K562 (cell line): ENCODE data around the gene SPRN. TPM values are rescaled to one million over a fixed set of nuclear protein-coding genes. Genes with fewer than 3 reads are reported as not detected.

ENCODE experiments used
- ATAC-seq: fragments of 200-7000 bp; cut with Tn5 transposase; 3 replicates; pipeline ENCODE4 v1.9.1; 2020; ENCODE audit warnings: moderate library complexity
- BruUV-seq: library from RNA; stranded (reverse); fragments of 400-500 nt; replicated peaks from 2 replicates; lab custom pipeline; 2021; lab: Mats Ljungman, UMichigan
- CTCF ChIA-PET: fragments of 300-600 bp; formaldehyde crosslinking; extraction: SDS; loops from one replicate; lab custom pipeline; 2021; ENCODE audit warnings: low intra/inter-chr PET ratio; lab: Yijun Ruan, JAX
- POLR2A ChIA-PET: fragments of 300-600, 350-650 bp; sonication (Branson Sonifier 250); formaldehyde crosslinking; extraction: SDS; loops from one replicate; lab custom pipeline; 2021; ENCODE audit warnings: antibody characterized with exemption, inconsistent platforms; lab: Yijun Ruan, JAX
- DNase-seq, 4 experiments: peaks; one replicate each; pipeline versions ENCODE4 v3.0.0 to v3.0.0-alpha.2; 2011 to 2018; ENCODE audit warnings: low spot score in 3 of 4, mixed read lengths in 3 of 4; ENCODE audit errors: extremely low read depth in 1 of 4
- FAIRE-seq: peaks from 2 replicates; lab custom pipeline; 2011; peaks lifted over from hg19 to GRCh38; lab: Jason Lieb, UNC
- H2AFZ ChIP-seq: 2 replicates; pipeline ENCODE4 v1.6.0; 2011; ENCODE audit warnings: low read depth, low read length, control low read depth, inconsistent platforms
- H3K27ac ChIP-seq: fragments of 200-600 bp; 3 replicates; pipeline ENCODE4 v1.8.0; 2011; ENCODE audit warnings: low read depth, mild to moderate bottlenecking, control low read depth, inconsistent platforms, low read length, moderate library complexity, mixed read lengths; ENCODE audit errors: extremely low read depth
- H3K27me3 ChIP-seq, 2 experiments: fragments of 300-600 bp in 1 of 2; 2 replicates in 1 of 2; 3 replicates in 1 of 2; pipeline versions ENCODE4 v1.6.0 to v1.8.0; 2011; ENCODE audit warnings: inconsistent platforms in 2 of 2, low read length in 2 of 2, mild to moderate bottlenecking in 1 of 2, mixed read lengths in 1 of 2, moderate library complexity in 1 of 2; ENCODE audit not compliant: control insufficient read depth in 2 of 2, insufficient read depth in 2 of 2
- H3K36me3 ChIP-seq: fragments of 300-600 bp; 3 replicates; pipeline ENCODE4 v1.8.0; 2011; ENCODE audit warnings: mild to moderate bottlenecking, low read length, inconsistent platforms; ENCODE audit not compliant: control insufficient read depth, insufficient read depth
- H3K4me1 ChIP-seq, 2 experiments: fragments of 200-600 bp in 1 of 2; replicated peaks in 1 of 2; 2 replicates in 1 of 2; 3 replicates in 1 of 2; pipeline versions ENCODE4 v1.5.1 to v1.8.0; 2011; ENCODE audit warnings: inconsistent platforms in 2 of 2, low read length in 2 of 2, mild to moderate bottlenecking in 1 of 2, mixed read lengths in 1 of 2, moderate library complexity in 1 of 2; ENCODE audit not compliant: control insufficient read depth in 2 of 2, insufficient read depth in 2 of 2
- H3K4me2 ChIP-seq: 2 replicates; pipeline ENCODE4 v1.6.1; 2011; ENCODE audit warnings: low read length, control low read depth, inconsistent platforms, mixed read lengths; ENCODE audit not compliant: insufficient read depth
- H3K4me3 ChIP-seq: fragments of 200-600 bp; sonication (generic), shearing (Covaris generic); 2 replicates; pipeline ENCODE4 v1.5.1; 2016; ENCODE audit warnings: control low read depth, inconsistent platforms
- H3K79me2 ChIP-seq: fragments of 200-600 bp; 3 replicates; pipeline ENCODE4 v1.8.0; 2011; ENCODE audit warnings: low read length, inconsistent platforms; ENCODE audit not compliant: control insufficient read depth, insufficient read depth
- H3K9ac ChIP-seq, 2 experiments: 2 replicates each; pipeline versions ENCODE4 v1.6.0 to v1.6.1; 2011; ENCODE audit warnings: low read depth in 2 of 2, low read length in 2 of 2, control low read depth in 1 of 2, inconsistent platforms in 1 of 2, mild to moderate bottlenecking in 1 of 2, mixed read lengths in 1 of 2; ENCODE audit not compliant: insufficient read depth in 1 of 2
- H3K9me1 ChIP-seq: one replicate; pipeline ENCODE4 v1.6.0; 2011; ENCODE audit warnings: inconsistent platforms, mild to moderate bottlenecking, low read length, moderate library complexity; ENCODE audit not compliant: control insufficient read depth, insufficient read depth
- H3K9me3 ChIP-seq: replicated peaks from 2 replicates; pipeline ENCODE4 v1.5.1; 2011; ENCODE audit warnings: low read depth, low read length, inconsistent platforms; ENCODE audit not compliant: control insufficient read depth, insufficient read depth
- H4K20me1 ChIP-seq: replicated peaks from 2 replicates; pipeline ENCODE4 v1.6.1; 2011; ENCODE audit warnings: low read length, inconsistent platforms, mixed read lengths; ENCODE audit not compliant: control insufficient read depth, insufficient read depth
- CBX1 ChIP-seq: sonication (generic); IDR thresholded peaks from 2 replicates; pipeline ENCODE4 v1.6.1; 2016; ENCODE audit warnings: antibody characterized with exemption, low read depth, mild to moderate bottlenecking
- HDAC8 ChIP-seq: fragments of 450-650 bp; IDR thresholded peaks from 2 replicates; pipeline ENCODE4 v1.6.1; 2016; ENCODE audit warnings: mild to moderate bottlenecking, missing genetic modification characterization, moderate library complexity, missing compliant biosample characterization
- PHF8 ChIP-seq: fragments of 200-600 bp; sonication (generic); IDR thresholded peaks from 2 replicates; pipeline ENCODE4 v1.6.1; 2012; ENCODE audit warnings: mixed run types, mild to moderate bottlenecking, inconsistent platforms, low read length, moderate library complexity, borderline replicate concordance
- RBFOX2 ChIP-seq: fragments of 200-400 bp; formaldehyde crosslinking; IDR thresholded peaks from 2 replicates; pipeline ENCODE4 v1.6.1; 2017; ENCODE audit warnings: low read depth, mild to moderate bottlenecking, low read length, moderate library complexity
- TRIM25 ChIP-seq: fragments of 450-650 bp; IDR thresholded peaks from 2 replicates; pipeline ENCODE4 v1.7.0; 2016; ENCODE audit warnings: borderline replicate concordance
- WGBS: fragments of 100-300 bp; shearing (Covaris generic); methylation state at CpG from one replicate; pipeline ENCODE4 v1.1.6; 2016; ENCODE audit warnings: low coverage, mixed read lengths; ENCODE audit not compliant: insufficient coverage; ENCODE audit errors: missing lambda C conversion rate; 5-methylcytosine and 5-hydroxymethylcytosine counted together
- in situ Hi-C: fragments of 300-500 bp; cut with MboI; formaldehyde crosslinking; loops from 4 replicates; pipeline ENCODE4 v1.15.0; 2018; ENCODE audit warnings: inconsistent platforms, mixed read lengths
- intact Hi-C: fragments of 100-400 bp; cut with micrococcal nuclease; formaldehyde crosslinking; loops from 2 replicates; pipeline ENCODE4 v1.14.2; 2022
- polyA plus RNA-seq, 8 experiments: library from polyadenylated mRNA; depleted of rRNA in 4 of 8; stranded (reverse) in 5 of 8; unstranded in 3 of 8; fragments of >200 nt; fragmentation: Nextera tagmentation in 2 of 8; fragmentation: Illumina TruSeq in 1 of 8; extraction: Ambion mirVana in 2 of 8; extraction: Trizol in 1 of 8; gene quantifications; 2 replicates each; pipeline versions ENCODE4 v1.2.1 to v1.2.3, GENCODE V29; 2011 to 2014; ENCODE audit warnings: inconsistent platforms in 1 of 8, missing spikeins in 1 of 8
- total RNA-seq, 7 experiments: library from RNA; depleted of rRNA in 6 of 7; stranded (reverse); fragments of >200 nt in 6 of 7; fragmentation: Illumina TruSeq in 2 of 7; extraction: Trizol in 2 of 7; gene quantifications; 2 replicates each; pipeline versions ENCODE4 v1.2.1 to v1.2.3, GENCODE V29; 2011 to 2021; ENCODE audit warnings: low replicate concordance in 1 of 7

Gene SPRN
- total and polyA plus RNA-seq, 9 of the 15 experiments (the other 6 are each of a cell fraction or from before 2014, with no cell fraction given) = 0.04 TPM; not detected in 8

- POLR2A ChIA-PET = interaction anchor here (0.6 to 1.0 kb wide), 3 partner anchors 10 to 103 kb away, joined by 3 to 4 read pairs (median 3); no protein-coding TSS in a partner anchor
- ATAC-seq (no peak), FAIRE-seq (no peak)
Observed at GRCh38 chr10:133454204-133454893, 29.9 kb upstream of the SPRN start.

More at GRCh38 chr10:133454204-133454893, 29.9 kb upstream of the SPRN start:
- no peaks in the 10 kb centered on the region for H3K9me1 ChIP-seq
- intact Hi-C loops (no loop called here), in situ Hi-C loops (no loop called here)
- H3K4me2 ChIP-seq = peak overlapping the region; percentile 16; the same call in 1 of the 2 replicates
- no TSS peak for BruUV-seq
- no peaks in the 10 kb centered on the region for H3K36me3 ChIP-seq
- H3K4me3 ChIP-seq = peak overlapping the region; percentile 20; the same call in 1 of the 2 replicates
- WGBS = 2% methylated on average over 10 of the region's 10 CpGs
- no peaks in the 10 kb centered on the region for H3K9me3 ChIP-seq
- no peaks in the 10 kb centered on the region; the same call in 2 of the 3 replicates for H3K79me2 ChIP-seq
- TF ChIP-seq RBFOX2 = 0 out of 2 replicates have a peak, but pooled peaks have one; percentile 4
- TF ChIP-seq HDAC8 (tag) = no peak
- no peak for TF ChIP-seq TRIM25
- no peak for TF ChIP-seq CBX1
- peak; percentile 1; the same call in 1 of the 2 replicates for TF ChIP-seq PHF8
- no peak for DNase-seq
- H3K9ac ChIP-seq = peak overlapping the region in 1 of 2 experiments; percentile 64; a peak in 3 of 4 replicates
- H4K20me1 ChIP-seq = no peaks in the 10 kb centered on the region
- H2AFZ ChIP-seq = no peak overlapping the region
- CTCF ChIA-PET = interaction anchor here (0.6 kb wide), 1 partner anchor 56 kb away, joined by 3 read pairs; no protein-coding TSS in a partner anchor
- H3K27ac ChIP-seq = no peak overlapping the region; the same call in 2 of the 3 replicates
- H3K27me3 ChIP-seq = peaks cover 0 to 40% of the 10 kb centered on the region in 2 experiments; a peak in 2 of 5 replicates
- peaks cover 0 to 34% of the 10 kb centered on the region in 2 experiments; a peak in 2 of 5 replicates for H3K4me1 ChIP-seq
